HEK293 (cell line): ENCODE measurements around the gene CACNB4.

Source experiments
- CTCF ChIA-PET: fragments of 350-600 bp; formaldehyde crosslinking; extraction: SDS; loops from one replicate; lab custom pipeline; 2021; ENCODE audit warnings: antibody characterized with exemption; lab: Yijun Ruan, JAX
- POLR2A ChIA-PET: fragments of 300-600 bp; formaldehyde crosslinking; extraction: SDS; loops from one replicate; lab custom pipeline; 2020; ENCODE audit warnings: antibody characterized with exemption, inconsistent platforms; lab: Yijun Ruan, JAX
- H3K27ac ChIP-seq: fragments of 200-500 bp; sonication (Bioruptor generic); 2 replicates; pipeline ENCODE4 v1.5.1; 2014; ENCODE audit warnings: low read depth, low read length, control low read depth, inconsistent platforms; ENCODE audit errors: extremely low read depth
- H3K36me3 ChIP-seq, 2 experiments: fragments of 200-500 bp in 1 of 2; sonication (Bioruptor generic) in 1 of 2; 1 replicate in 1 of 2; 2 replicates in 1 of 2; pipeline ENCODE4 v1.5.1; 2014 to 2017; ENCODE audit warnings: inconsistent platforms in 2 of 2, low read length in 2 of 2; ENCODE audit not compliant: control insufficient read depth in 2 of 2, insufficient read depth in 1 of 2
- H3K4me1 ChIP-seq: fragments of 200-500 bp; sonication (Bioruptor generic); 2 replicates; pipeline ENCODE4 v1.5.1; 2014; ENCODE audit warnings: mild to moderate bottlenecking, low read length, inconsistent platforms; ENCODE audit not compliant: control insufficient read depth, insufficient read depth
- H3K4me3 ChIP-seq: 2 replicates; pipeline ENCODE4 v1.5.1; 2011; ENCODE audit warnings: low read depth, mild to moderate bottlenecking, control low read depth, low read length, moderate library complexity
- H3K9me3 ChIP-seq: fragments of 200-500 bp; sonication (Bioruptor generic); 2 replicates; pipeline ENCODE4 v1.5.1; 2014; ENCODE audit warnings: low read depth, low read length, inconsistent platforms; ENCODE audit not compliant: control insufficient read depth, insufficient read depth
- ATF2 ChIP-seq: fragments of 450-650 bp; formaldehyde crosslinking; IDR thresholded peaks from 2 replicates; pipeline ENCODE4 v1.5.1; 2016; ENCODE audit warnings: missing biosample characterization, missing genetic modification characterization, low read depth
- HOXC10 ChIP-seq: sonication (generic); formaldehyde crosslinking; IDR thresholded peaks from 2 replicates; pipeline ENCODE4 v1.8.1; 2023; ENCODE audit warnings: mild to moderate bottlenecking, missing genetic modification reagents
- HOXD13 ChIP-seq: sonication (generic); formaldehyde crosslinking; IDR thresholded peaks from 2 replicates; pipeline ENCODE4 v1.8.0; 2022; ENCODE audit warnings: missing genetic modification reagents, borderline replicate concordance
- OSR2 ChIP-seq: fragments of 450-650 bp; formaldehyde crosslinking; IDR thresholded peaks from 2 replicates; pipeline ENCODE4 v1.5.1; 2016; ENCODE audit warnings: missing biosample characterization, missing genetic modification characterization
- OVOL3 ChIP-seq: fragments of 450-650 bp; formaldehyde crosslinking; IDR thresholded peaks from 2 replicates; pipeline ENCODE4 v1.5.1; 2016; ENCODE audit warnings: missing biosample characterization, missing genetic modification characterization
- SETDB1 ChIP-seq: IDR thresholded peaks from one replicate; pipeline ENCODE4 v1.6.1; 2017; ENCODE audit warnings: mild to moderate bottlenecking, low read length, moderate library complexity, mixed read lengths; ENCODE audit not compliant: insufficient read length
- WT1 ChIP-seq: fragments of 450-650 bp; formaldehyde crosslinking; IDR thresholded peaks from 2 replicates; pipeline ENCODE4 v1.5.1; 2016; ENCODE audit warnings: missing biosample characterization, missing genetic modification characterization
- ZBTB44 ChIP-seq: fragments of 450-650 bp; IDR thresholded peaks from 2 replicates; pipeline ENCODE4 v1.5.1; 2018; ENCODE audit warnings: missing biosample characterization, mild to moderate bottlenecking, missing genetic modification characterization
- ZBTB49 ChIP-seq: fragments of 450-650 bp; formaldehyde crosslinking; IDR thresholded peaks from 2 replicates; pipeline ENCODE4 v1.5.1; 2016; ENCODE audit warnings: missing biosample characterization, missing genetic modification characterization, low read depth
- ZFP37 ChIP-seq: fragments of 450-650 bp; formaldehyde crosslinking; IDR thresholded peaks from 2 replicates; pipeline ENCODE4 v1.5.1; 2016; ENCODE audit warnings: missing biosample characterization, missing genetic modification characterization
- ZNF148 ChIP-seq: fragments of 450-650 bp; formaldehyde crosslinking; IDR thresholded peaks from 2 replicates; pipeline ENCODE4 v1.5.0; 2017; ENCODE audit warnings: missing biosample characterization, missing genetic modification characterization, borderline replicate concordance
- ZNF169 ChIP-seq: fragments of 450-650 bp; formaldehyde crosslinking; IDR thresholded peaks from 2 replicates; pipeline ENCODE4 v1.5.1; 2016; ENCODE audit warnings: missing biosample characterization, missing genetic modification characterization
- ZNF302 ChIP-seq: fragments of 450-650 bp; formaldehyde crosslinking; IDR thresholded peaks from 2 replicates; pipeline ENCODE4 v1.5.1; 2016; ENCODE audit warnings: missing biosample characterization, missing genetic modification characterization, low read depth
- ZNF311 ChIP-seq: fragments of 450-650 bp; formaldehyde crosslinking; IDR thresholded peaks from 2 replicates; pipeline ENCODE4 v1.5.1; 2017; ENCODE audit warnings: missing biosample characterization, missing genetic modification characterization, borderline replicate concordance
- ZNF473 ChIP-seq: fragments of 450-650 bp; formaldehyde crosslinking; IDR thresholded peaks from 2 replicates; pipeline ENCODE4 v1.5.1; 2017; ENCODE audit warnings: missing biosample characterization, missing genetic modification characterization
- ZNF610 ChIP-seq: fragments of 450-650 bp; formaldehyde crosslinking; IDR thresholded peaks from 2 replicates; pipeline ENCODE4 v1.5.1; 2016; ENCODE audit warnings: missing biosample characterization, missing genetic modification characterization, borderline replicate concordance
- ZNF624 ChIP-seq: fragments of 450-650 bp; formaldehyde crosslinking; IDR thresholded peaks from 2 replicates; pipeline ENCODE4 v1.5.1; 2017; ENCODE audit warnings: missing biosample characterization, missing genetic modification characterization
- ZNF660 ChIP-seq: fragments of 450-650 bp; IDR thresholded peaks from 2 replicates; pipeline ENCODE4 v1.5.1; 2018; ENCODE audit warnings: missing biosample characterization, mild to moderate bottlenecking, missing genetic modification characterization
- ZSCAN16 ChIP-seq: fragments of 450-650 bp; formaldehyde crosslinking; IDR thresholded peaks from 2 replicates; pipeline ENCODE4 v1.5.1; 2016; ENCODE audit warnings: missing biosample characterization, missing genetic modification characterization

Gene CACNB4

GRCh38 chr2:151817929-151818328 lies 280.9 kb downstream of the CACNB4 start:
- CTCF ChIA-PET: interaction anchor here (0.7 to 1.3 kb wide), 3 partner anchors 9 to 53 kb away, joined by 3 read pairs; no protein-coding TSS in a partner anchor
- H3K9me3 ChIP-seq: no peaks in the 10 kb centered on the region
- H3K36me3 ChIP-seq: peaks cover 5 to 37% of the 10 kb centered on the region in 2 experiments; a peak in 2 of 3 replicates
- H3K27ac ChIP-seq: no peak overlapping the region
- no peaks in the 10 kb centered on the region for H3K4me1 ChIP-seq
- no peak for TF ChIP-seq ZNF660 (tag by site-specific recombination)
- TF ChIP-seq ZNF302 (tag by site-specific recombination): no peak
- no peak for TF ChIP-seq ZBTB49 (tag by site-specific recombination)
- no peak for TF ChIP-seq HOXC10 (CRISPR knock-in tag)
- no peak for TF ChIP-seq ZNF473 (tag by site-specific recombination)
- TF ChIP-seq, all 188 proteins: peak for 0
- H3K4me3 ChIP-seq: no peak overlapping the region
- POLR2A ChIA-PET: no interaction called here

- no peak overlapping the region for H3K27ac ChIP-seq
- CTCF ChIA-PET: interaction anchor here (0.6 to 1.5 kb wide), 4 partner anchors 9 to 434 kb away, joined by 3 to 11 read pairs (median 3); no protein-coding TSS in a partner anchor
- TF ChIP-seq OSR2 (tag by site-specific recombination) (no peak), SETDB1 (no peak), WT1 (tag by site-specific recombination) (no peak), ZNF610 (tag by site-specific recombination) (no peak), ZNF169 (no peak), ZNF311 (tag by site-specific recombination) (no peak), OVOL3 (tag by site-specific recombination) (no peak), ZNF148 (tag by site-specific recombination) (no peak), ATF2 (no peak)
- TF ChIP-seq, all 188 proteins: peak for 0
- no peak overlapping the region for H3K4me3 ChIP-seq
- H3K9me3 ChIP-seq: no peaks in the 10 kb centered on the region
- H3K36me3 ChIP-seq: peaks cover 5 to 46% of the 10 kb centered on the region in 2 experiments; a peak in 2 of 3 replicates
- no peaks in the 10 kb centered on the region for H3K4me1 ChIP-seq
- POLR2A ChIA-PET: interaction anchor here (1.7 kb wide), 1 partner anchor 11 kb away, joined by 4 read pairs; the partner anchor contains the start of gene ARL5A
Observed at GRCh38 chr2:151816843-151817242, 282.0 kb downstream of the CACNB4 start.

- H3K9me3 ChIP-seq: no peaks in the 10 kb centered on the region
- no peak for TF ChIP-seq ZBTB49 (tag by site-specific recombination)
- TF ChIP-seq ZBTB44 (tag by site-specific recombination): no peak
- TF ChIP-seq ZSCAN16 (tag by site-specific recombination): no peak
- no peak for TF ChIP-seq ZFP37 (tag by site-specific recombination)
- TF ChIP-seq HOXD13 (CRISPR knock-in tag): no peak
- no peak for TF ChIP-seq ZNF624 (tag by site-specific recombination)
- TF ChIP-seq, all 188 proteins: peak for 0
- Histone ChIP-seq H3K4me3 (no peak overlapping the region), H3K4me1 (no peaks in the 10 kb centered on the region), H3K27ac (no peak overlapping the region), H3K36me3 (peaks cover 13 to 52% of the 10 kb centered on the region in 2 experiments)
- POLR2A ChIA-PET: interaction anchor here (1.7 kb wide), 1 partner anchor 11 kb away, joined by 4 read pairs; the partner anchor contains the start of gene ARL5A
- CTCF ChIA-PET: interaction anchor here (1.5 kb wide), 1 partner anchor 8 kb away, joined by 11 read pairs; no protein-coding TSS in a partner anchor
Observed at GRCh38 chr2:151815821-151816489, 282.9 kb downstream of the CACNB4 start.
